ENCODE data around the gene SLC47A2.
"Not testable (repeated sequence)": the region's sequence is repeated elsewhere in the genome, so short reads cannot be mapped to it uniquely, and the experiment has no call there.

The SLC47A2 gene, protein sequence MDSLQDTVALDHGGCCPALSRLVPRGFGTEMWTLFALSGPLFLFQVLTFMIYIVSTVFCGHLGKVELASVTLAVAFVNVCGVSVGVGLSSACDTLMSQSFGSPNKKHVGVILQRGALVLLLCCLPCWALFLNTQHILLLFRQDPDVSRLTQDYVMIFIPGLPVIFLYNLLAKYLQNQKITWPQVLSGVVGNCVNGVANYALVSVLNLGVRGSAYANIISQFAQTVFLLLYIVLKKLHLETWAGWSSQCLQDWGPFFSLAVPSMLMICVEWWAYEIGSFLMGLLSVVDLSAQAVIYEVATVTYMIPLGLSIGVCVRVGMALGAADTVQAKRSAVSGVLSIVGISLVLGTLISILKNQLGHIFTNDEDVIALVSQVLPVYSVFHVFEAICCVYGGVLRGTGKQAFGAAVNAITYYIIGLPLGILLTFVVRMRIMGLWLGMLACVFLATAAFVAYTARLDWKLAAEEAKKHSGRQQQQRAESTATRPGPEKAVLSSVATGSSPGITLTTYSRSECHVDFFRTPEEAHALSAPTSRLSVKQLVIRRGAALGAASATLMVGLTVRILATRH

DNA sequence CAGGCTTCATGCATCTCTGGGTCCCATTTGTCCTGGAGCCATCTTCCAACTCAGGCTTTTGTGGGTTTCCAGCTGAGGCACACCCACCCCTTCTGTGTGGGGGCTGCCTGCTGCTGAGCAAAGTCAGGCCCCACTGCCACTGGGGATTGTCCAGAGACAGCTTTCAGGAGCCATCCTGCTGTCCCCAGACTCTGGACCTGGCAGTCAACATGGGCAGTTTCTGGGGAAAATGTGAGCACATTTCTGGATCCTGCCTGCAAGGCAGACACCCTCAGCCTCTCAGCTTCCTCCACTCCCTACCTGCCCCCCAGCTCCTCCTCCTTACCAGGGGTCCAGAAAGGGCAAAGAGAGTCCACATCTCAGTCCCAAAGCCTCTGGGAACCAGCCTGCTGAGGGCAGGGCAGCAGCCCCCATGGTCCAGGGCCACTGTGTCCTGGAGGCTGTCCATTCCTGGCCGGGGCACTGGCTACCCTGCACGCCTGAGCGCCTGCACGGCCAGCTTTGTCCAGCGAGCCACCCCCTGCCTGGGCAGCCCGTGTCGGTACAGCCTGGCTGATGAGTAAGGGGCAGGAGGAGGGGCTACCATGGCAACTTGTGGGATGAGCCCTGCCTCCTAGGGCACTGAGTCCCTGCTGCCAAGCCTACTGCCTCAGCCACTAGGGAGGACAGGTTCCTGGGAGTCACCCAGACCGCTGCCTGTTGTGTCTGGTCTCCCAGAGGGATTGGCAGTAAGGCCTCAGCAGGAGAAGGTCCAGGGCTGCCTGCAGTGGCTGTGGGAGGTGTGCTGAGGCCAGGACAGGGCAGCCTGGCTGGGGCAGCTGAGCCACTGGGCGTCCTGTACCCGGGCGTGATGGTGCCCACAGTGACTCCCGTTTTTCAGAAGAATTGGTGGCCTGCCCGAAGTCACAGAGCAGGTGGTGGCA lies at the start of gene SLC47A2:
Gene SLC47A2, minus strand, starts transcription at position 477 of the 923 bp plus-strand sequence. Its CDS starts 29 bp downstream, at position 448.
- no peak for DNase-seq

- DNase-seq, result no peak
Observed at GRCh38 chr17:19766016-19766415, 49.6 kb upstream of the SLC47A2 start.

- not testable (repeated sequence) for DNase-seq
Observed at GRCh38 chr17:19763991-19764390, 47.6 kb upstream of the SLC47A2 start.

- DNase-seq, result no peak
Observed at GRCh38 chr17:19763416-19763815, 47.0 kb upstream of the SLC47A2 start.

DNA sequence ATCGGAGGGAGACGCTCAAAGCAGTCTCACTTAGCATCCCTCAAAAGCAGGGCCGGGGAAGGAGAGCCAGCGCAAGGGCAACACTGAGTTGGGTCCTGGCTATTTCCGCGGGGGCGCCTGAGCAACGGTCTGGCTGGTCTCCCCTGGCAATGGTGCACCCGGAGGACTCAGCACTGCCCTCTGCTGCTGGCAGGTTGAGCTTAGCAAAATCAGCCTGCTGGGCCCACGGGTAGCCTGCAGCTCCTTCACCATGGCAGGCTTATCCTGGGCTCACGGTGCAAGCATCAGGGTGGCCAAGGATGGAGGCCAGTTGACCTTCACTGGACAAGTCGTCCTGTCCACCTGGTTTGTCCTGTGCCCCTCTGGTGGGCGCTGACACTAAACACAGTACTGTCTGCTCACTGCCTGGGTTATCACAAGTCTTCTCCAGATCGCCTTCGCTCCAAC lies 46.2 kb upstream of the SLC47A2 start:
- no peak for DNase-seq

DNA sequence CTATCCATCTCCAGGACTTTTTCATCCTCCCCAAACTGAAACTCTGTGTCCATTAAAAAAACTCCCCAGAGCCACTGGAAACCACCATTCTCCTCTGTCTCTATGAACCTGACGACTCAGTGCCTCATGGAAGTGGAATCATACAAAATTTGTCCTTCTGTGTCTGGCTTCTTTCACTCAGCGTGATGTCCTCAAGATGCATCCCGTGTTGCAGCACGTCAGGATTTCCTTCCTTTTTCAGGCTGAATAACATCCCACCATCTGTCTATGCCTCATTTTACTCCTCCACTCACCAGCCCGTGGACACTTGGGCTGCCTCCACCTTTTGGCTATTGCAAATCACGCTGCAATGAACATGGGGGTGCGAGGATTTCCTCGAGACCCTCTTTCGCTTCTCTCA lies 44.4 kb upstream of the SLC47A2 start:
- DNase-seq, result no peak

GRCh38 chr17:19759568-19760549 lies 43.5 kb upstream of the SLC47A2 start:
- no peak for DNase-seq

GRCh38 chr17:19757536-19758180 lies 41.3 kb upstream of the SLC47A2 start:
- no peak for DNase-seq

GRCh38 chr17:19756546-19756945 lies 40.2 kb upstream of the SLC47A2 start:
- no peak for DNase-seq

DNA sequence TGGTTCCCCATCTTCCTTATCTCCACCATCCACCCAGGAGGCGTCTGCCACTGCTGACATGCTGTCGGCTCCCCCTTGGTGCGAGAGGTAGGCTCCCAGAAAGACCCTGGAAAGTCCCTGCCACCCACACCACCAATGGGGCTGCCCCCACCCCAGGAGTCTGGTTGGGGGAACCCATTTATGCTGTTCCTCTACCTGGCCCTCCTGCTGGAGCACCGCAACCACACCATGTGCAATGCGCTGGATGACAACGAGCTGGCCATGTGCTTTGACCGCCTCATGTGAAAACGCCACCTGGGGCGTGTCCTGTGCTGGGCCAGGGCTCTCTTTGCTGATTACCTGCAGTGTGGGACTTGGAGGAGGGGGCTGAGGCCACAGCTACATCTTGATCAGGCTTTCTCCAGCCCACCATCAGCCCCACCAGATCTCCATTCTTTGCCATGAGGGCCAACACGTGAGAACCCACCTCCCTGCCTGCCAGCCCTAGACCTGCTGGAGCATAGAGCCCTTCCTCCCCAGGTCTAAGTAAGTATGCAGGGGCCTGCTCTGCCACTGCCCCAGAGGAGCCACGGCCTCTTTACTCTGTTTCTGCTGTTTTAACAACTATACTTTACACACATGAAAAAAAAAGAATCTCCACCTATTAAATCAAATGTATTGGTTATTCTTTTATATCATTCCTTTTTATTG lies 39.6 kb upstream of the SLC47A2 start:
- DNase-seq, result no peak

- DNase-seq, result no peak
Observed at GRCh38 chr17:19755392-19755791, 39.0 kb upstream of the SLC47A2 start.

GRCh38 chr17:19753661-19754463 lies 37.5 kb upstream of the SLC47A2 start:
- DNase-seq, result peak; percentile 31

DNA sequence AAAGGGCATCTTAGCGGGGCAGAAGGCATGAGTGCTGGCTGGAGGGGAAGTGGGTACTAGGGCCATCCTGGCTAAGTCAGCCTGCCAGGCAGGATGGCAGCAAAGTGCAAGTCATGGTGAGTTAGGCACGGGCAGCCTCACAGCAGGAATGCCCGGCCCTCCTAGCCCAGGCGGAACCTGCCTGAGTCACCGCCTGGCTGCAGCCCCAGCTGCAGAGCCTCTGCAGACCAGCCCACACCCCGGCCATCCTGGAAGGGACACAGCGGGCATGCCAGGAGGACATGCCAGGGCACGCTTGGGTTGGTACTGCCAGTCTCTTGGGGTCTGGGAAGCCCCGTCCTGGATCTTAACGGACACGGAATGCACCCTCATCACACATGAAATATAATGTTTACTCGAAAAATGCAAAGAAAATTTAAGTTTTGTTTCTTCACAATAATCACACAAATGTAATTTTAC lies 36.7 kb upstream of the SLC47A2 start:
- no peak for DNase-seq

GRCh38 chr17:19752216-19753050 lies 36.0 kb upstream of the SLC47A2 start:
- no peak for DNase-seq

DNA sequence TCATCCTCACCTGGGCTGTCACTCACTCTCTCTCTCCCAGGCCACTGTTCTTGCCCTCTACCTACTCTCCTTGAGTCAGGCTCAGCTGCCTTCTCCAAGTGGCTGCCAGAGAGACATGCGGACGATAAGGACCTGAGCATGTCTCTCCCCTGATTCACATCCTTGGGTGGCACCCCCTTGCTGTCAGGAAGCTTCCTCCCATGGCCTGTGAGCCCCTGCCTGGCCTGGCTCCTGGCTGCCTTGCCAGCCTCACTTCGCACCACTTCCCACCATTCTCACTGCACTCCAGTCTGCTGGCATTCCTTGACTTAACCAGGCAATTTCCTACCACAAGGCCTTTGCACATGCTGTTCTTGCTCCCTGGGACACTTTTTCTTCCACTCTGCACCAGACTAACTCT lies 34.5 kb upstream of the SLC47A2 start:
- no peak for DNase-seq

DNA sequence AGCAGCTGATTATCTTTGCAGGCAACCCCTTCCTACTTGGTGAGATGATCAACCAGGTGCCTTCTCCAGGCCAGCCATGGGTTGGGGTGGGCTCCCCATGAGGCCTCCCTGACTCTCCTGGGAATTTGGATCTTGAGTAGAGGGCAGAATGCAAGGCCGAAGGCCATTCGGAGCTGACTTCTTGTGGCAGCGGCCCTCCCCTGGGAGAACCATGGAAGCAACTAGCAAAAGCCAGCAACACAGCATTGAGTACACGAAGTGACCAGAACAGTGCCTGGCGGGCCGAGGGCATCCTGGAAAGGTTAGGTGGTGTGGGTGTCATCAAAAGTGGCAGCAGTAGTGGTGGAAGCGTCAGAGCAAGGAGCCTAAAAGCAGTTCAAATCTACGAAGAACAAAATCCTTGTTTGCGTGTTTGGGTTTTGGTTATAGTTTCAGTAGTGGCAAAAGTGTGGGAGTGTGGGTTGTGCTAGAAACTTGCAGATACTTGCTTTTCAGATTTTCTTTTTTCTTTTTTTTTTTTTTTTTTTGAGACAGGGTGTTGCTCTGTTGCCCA lies 33.7 kb upstream of the SLC47A2 start:
- no peak for DNase-seq

GRCh38 chr17:19748807-19749193 lies 32.4 kb upstream of the SLC47A2 start:
- DNase-seq, result no peak
